Lung (tissue), 12 donors: Measurements from ENCODE around the gene SLC25A21. TPM values are rescaled to one million over a fixed set of nuclear protein-coding genes. Genes with fewer than 3 reads are reported as not detected.

Experiments used
- ATAC-seq: fragments of 200-7000 bp; cut with Tn5 transposase; one replicate; pipeline ENCODE4 v1.9.1; 2020; ENCODE audit warnings: moderate number of reproducible peaks; ENCODE audit not compliant: insufficient read depth, low FRiP score
- DNase-seq, 3 donors: peaks; one replicate each; pipeline ENCODE4 v3.0.0-alpha.2; 2013 to 2017
- H3K27ac ChIP-seq, 2 donors: one replicate each; pipeline ENCODE4 v1.5.1; 2013; ENCODE audit warnings: mild to moderate bottlenecking in 2 of 2, moderate library complexity in 2 of 2, control low read depth in 1 of 2, inconsistent platforms in 1 of 2, low read depth in 1 of 2, low read length in 1 of 2
- H3K27me3 ChIP-seq, 3 donors: one replicate each; pipeline ENCODE4 v1.5.1; 2013; ENCODE audit warnings: low read length in 2 of 3; ENCODE audit not compliant: control insufficient read depth in 3 of 3, insufficient read depth in 3 of 3
- H3K36me3 ChIP-seq, 4 donors: one replicate each; pipeline ENCODE4 v1.5.1; 2013; ENCODE audit warnings: low read length in 4 of 4, mild to moderate bottlenecking in 1 of 4, moderate library complexity in 1 of 4; ENCODE audit not compliant: control insufficient read depth in 4 of 4, insufficient read depth in 4 of 4
- H3K4me1 ChIP-seq, 5 donors: one replicate each; pipeline ENCODE4 v1.5.1; 2013; ENCODE audit warnings: low read length in 5 of 5, mild to moderate bottlenecking in 2 of 5, moderate library complexity in 1 of 5; ENCODE audit not compliant: control insufficient read depth in 5 of 5, insufficient read depth in 5 of 5
- H3K4me3 ChIP-seq: one replicate; pipeline ENCODE4 v1.5.1; 2013; ENCODE audit warnings: mild to moderate bottlenecking, control low read depth, moderate library complexity
- H3K9ac ChIP-seq, 2 donors: one replicate each; pipeline ENCODE4 v1.5.1; 2013; ENCODE audit warnings: low read length in 2 of 2, control low read depth in 1 of 2; ENCODE audit not compliant: insufficient read depth in 1 of 2
- H3K9me3 ChIP-seq, 4 donors: one replicate each; pipeline ENCODE4 v1.5.1; 2013; ENCODE audit warnings: low read length in 3 of 4, mild to moderate bottlenecking in 1 of 4, moderate library complexity in 1 of 4; ENCODE audit not compliant: control insufficient read depth in 4 of 4, insufficient read depth in 3 of 4
- WGBS, 2 donors: extraction: QIAGEN DNeasy Blood & Tissue Kit; methylation state at CpG; one replicate each; pipeline ENCODE4 v1.1.7; 2013; 5-methylcytosine and 5-hydroxymethylcytosine counted together
- polyA plus RNA-seq, 2 donors: library from polyadenylated mRNA; stranded (reverse); fragments of 200-250 nt; gene quantifications; one replicate each; pipeline ENCODE4 v1.2.1, GENCODE V29; 2013
- total RNA-seq, 2 donors: library from RNA; depleted of rRNA in 1 of 2; stranded (reverse); fragments of >200 nt in 1 of 2; gene quantifications; one replicate each; pipeline ENCODE4 v1.2.1, GENCODE V29; 2014 to 2021
- TF ChIP-seq, protein P1 (sequence below): IDR thresholded peaks from 2 replicates; pipeline ENCODE4 v1.5.1; 2012; ENCODE audit warnings: mild to moderate bottlenecking; ENCODE audit errors: control extremely low read depth, extremely low read depth
- donor health status: control.
- donor health status: control.
- donor health status: Bipolar disorder and iron deficiency.
- donor health status: healthy.
- donor health status: DM: yes; HTN: yes; CAD: no.

Gene SLC25A21
- total and polyA plus RNA-seq, 4 donors = 0.23 to 2.6 (median 0.42) TPM

- no peak for ATAC-seq
- Histone ChIP-seq H3K27ac (no peak overlapping the region), H3K9ac (no peak overlapping the region), H3K27me3 (peaks cover 0 to 3% (median 2%) of the 10 kb centered on the region in 3 donors), H3K4me3 (no peak overlapping the region), H3K36me3 (no peaks in the 10 kb centered on the region), H3K9me3 (no peaks in the 10 kb centered on the region), H3K4me1 (no peaks in the 10 kb centered on the region)
- no peak for DNase-seq
- WGBS, 2 donors = 72 to 76% methylated on average over 4 of the region's 4 CpGs
- TF ChIP-seq, protein P1, sequence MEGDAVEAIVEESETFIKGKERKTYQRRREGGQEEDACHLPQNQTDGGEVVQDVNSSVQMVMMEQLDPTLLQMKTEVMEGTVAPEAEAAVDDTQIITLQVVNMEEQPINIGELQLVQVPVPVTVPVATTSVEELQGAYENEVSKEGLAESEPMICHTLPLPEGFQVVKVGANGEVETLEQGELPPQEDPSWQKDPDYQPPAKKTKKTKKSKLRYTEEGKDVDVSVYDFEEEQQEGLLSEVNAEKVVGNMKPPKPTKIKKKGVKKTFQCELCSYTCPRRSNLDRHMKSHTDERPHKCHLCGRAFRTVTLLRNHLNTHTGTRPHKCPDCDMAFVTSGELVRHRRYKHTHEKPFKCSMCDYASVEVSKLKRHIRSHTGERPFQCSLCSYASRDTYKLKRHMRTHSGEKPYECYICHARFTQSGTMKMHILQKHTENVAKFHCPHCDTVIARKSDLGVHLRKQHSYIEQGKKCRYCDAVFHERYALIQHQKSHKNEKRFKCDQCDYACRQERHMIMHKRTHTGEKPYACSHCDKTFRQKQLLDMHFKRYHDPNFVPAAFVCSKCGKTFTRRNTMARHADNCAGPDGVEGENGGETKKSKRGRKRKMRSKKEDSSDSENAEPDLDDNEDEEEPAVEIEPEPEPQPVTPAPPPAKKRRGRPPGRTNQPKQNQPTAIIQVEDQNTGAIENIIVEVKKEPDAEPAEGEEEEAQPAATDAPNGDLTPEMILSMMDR = no peak
These were observed 458.3 kb downstream of the SLC25A21 start for GRCh38 chr14:36713960-36714703.

- Histone ChIP-seq H3K27me3 (no peaks in the 10 kb centered on the region), H3K36me3 (no peaks in the 10 kb centered on the region), H3K4me3 (no peak overlapping the region), H3K27ac (no peak overlapping the region), H3K9ac (no peak overlapping the region), H3K9me3 (no peaks in the 10 kb centered on the region), H3K4me1 (no peaks in the 10 kb centered on the region)
- TF ChIP-seq, protein P1 = no peak
- no peak for DNase-seq
- no peak for ATAC-seq
These were observed 464.8 kb downstream of the SLC25A21 start for GRCh38 chr14:36707570-36707969.

GRCh38 chr14:36702474-36702873, 469.9 kb downstream of the SLC25A21 start:
- no peaks in the 10 kb centered on the region for H3K36me3 ChIP-seq
- 59 to 63% methylated on average over 2 of the region's 2 CpGs for WGBS, 2 donors

More at GRCh38 chr14:36702474-36702873, 469.9 kb downstream of the SLC25A21 start:
- Histone ChIP-seq H3K4me1 (no peaks in the 10 kb centered on the region), H3K27me3 (no peaks in the 10 kb centered on the region), H3K4me3 (no peak overlapping the region), H3K9ac (no peak overlapping the region), H3K27ac (no peak overlapping the region), H3K9me3 (peaks cover 0 to 1% (median 0%) of the 10 kb centered on the region in 4 donors)
- DNase-seq = no peak
- TF ChIP-seq, protein P1 = no peak
- ATAC-seq = no peak
